HCT116 (cell line): ENCODE results near the gene LCAT. TPM values are rescaled to one million over a fixed set of nuclear protein-coding genes. Genes with fewer than 3 reads are reported as not detected.
A peak's percentile ranks its signal among the peaks of the same experiment; 100 is the strongest.

Source experiments
- ATAC-seq: fragments of 200-7000 bp; cut with Tn5 transposase; 2 replicates; pipeline ENCODE4 v1.9.1; 2020; ENCODE audit warnings: mild to moderate bottlenecking, moderate library complexity
- BruUV-seq: library from RNA; stranded (reverse); fragments of 400-500 nt; replicated peaks from 2 replicates; lab custom pipeline; 2021; lab: Mats Ljungman, UMichigan
- CTCF ChIA-PET: fragments of 300-600 bp; sonication (Branson Sonifier 250); formaldehyde crosslinking; loops from one replicate; lab custom pipeline; 2021; ENCODE audit warnings: antibody characterized with exemption; lab: Charles Lee
- POLR2A ChIA-PET: fragments of 300-600, 350-600 bp; sonication (Branson Sonifier 250); formaldehyde crosslinking; loops from one replicate; lab custom pipeline; 2021; ENCODE audit warnings: antibody characterized with exemption; lab: Charles Lee
- RAD21 ChIA-PET, 2 experiments: fragments of 300-600 bp; sonication (Branson Sonifier 250); formaldehyde crosslinking; loops; one replicate each; lab custom pipeline; 2023; ENCODE audit warnings: low total read pairs in 2 of 2; ENCODE audit not compliant: uncharacterized antibody in 2 of 2, unreplicated experiment in 2 of 2, low non-redundant PET in 1 of 2; lab: Charles Lee
- DNase-seq: peaks from one replicate; pipeline ENCODE4 v3.0.0-alpha.2; 2010; ENCODE audit warnings: low read depth, low spot score
- H2AFZ ChIP-seq: fragments of 200-600 bp; shearing (Covaris generic), sonication (generic); 2 replicates; pipeline ENCODE4 v1.6.1; 2017; ENCODE audit warnings: low read depth, mixed run types, mixed read lengths, antibody characterized with exemption, low read length; ENCODE audit not compliant: poor library complexity, severe bottlenecking
- H3K27ac ChIP-seq: 2 replicates; pipeline ENCODE4 v1.5.1; 2012; ENCODE audit warnings: low read depth, low read length
- H3K27me3 ChIP-seq: fragments of 200-600 bp; sonication (generic); 2 replicates; pipeline ENCODE4 v1.6.1; 2016; ENCODE audit warnings: mixed run types, low read length, mixed read lengths; ENCODE audit not compliant: insufficient read depth
- H3K36me3 ChIP-seq, 2 experiments: fragments of 200-500 bp in 1 of 2; fragments of 200-600 bp in 1 of 2; sonication (Bioruptor generic) in 1 of 2; sonication (generic) in 1 of 2; 2 replicates each; pipeline versions ENCODE4 v1.5.1 to v1.6.1; 2014 to 2016; ENCODE audit warnings: low read length in 2 of 2, inconsistent platforms in 1 of 2, mixed read lengths in 1 of 2, mixed run types in 1 of 2; ENCODE audit not compliant: insufficient read depth in 2 of 2, control insufficient read depth in 1 of 2
- H3K4me1 ChIP-seq, 2 experiments: fragments of 200-600 bp in 1 of 2; sonication (generic) in 1 of 2; 2 replicates each; pipeline versions ENCODE4 v1.5.1 to v1.6.1; 2012 to 2017; ENCODE audit warnings: low read length in 2 of 2, inconsistent platforms in 1 of 2, mild to moderate bottlenecking in 1 of 2, mixed read lengths in 1 of 2, mixed run types in 1 of 2, moderate library complexity in 1 of 2; ENCODE audit not compliant: insufficient read depth in 2 of 2, control insufficient read depth in 1 of 2
- H3K4me2 ChIP-seq: fragments of 200-600 bp; sonication (generic); 2 replicates; pipeline ENCODE4 v1.6.1; 2017; ENCODE audit warnings: mixed run types, low read length, mixed read lengths
- H3K4me3 ChIP-seq, 2 experiments: fragments of 200-600 bp in 1 of 2; sonication (generic) in 1 of 2; replicated peaks in 1 of 2; 2 replicates each; pipeline ENCODE4 v1.5.1; 2011 to 2016; ENCODE audit warnings: low read length in 2 of 2, control low read depth in 1 of 2, low read depth in 1 of 2, mild to moderate bottlenecking in 1 of 2, mixed read lengths in 1 of 2, mixed run types in 1 of 2
- H3K79me2 ChIP-seq: fragments of 200-600 bp; sonication (generic); 2 replicates; pipeline ENCODE4 v1.6.1; 2017; ENCODE audit warnings: mild to moderate bottlenecking, mixed run types, low read length, moderate library complexity, mixed read lengths; ENCODE audit not compliant: insufficient read depth
- H3K9ac ChIP-seq: fragments of 200-600 bp; sonication (generic); 2 replicates; pipeline ENCODE4 v1.6.1; 2016; ENCODE audit warnings: low read length, mixed read lengths
- H3K9me2 ChIP-seq: fragments of 200-600 bp; sonication (generic), shearing (Covaris generic); 2 replicates; pipeline ENCODE4 v1.6.1; 2017; ENCODE audit warnings: mixed run types, mild to moderate bottlenecking, moderate library complexity; ENCODE audit not compliant: insufficient read depth
- H3K9me3 ChIP-seq, 2 experiments: fragments of 200-500 bp in 1 of 2; fragments of 200-600 bp in 1 of 2; sonication (Bioruptor generic) in 1 of 2; sonication (generic) in 1 of 2; 2 replicates each; pipeline ENCODE4 v1.6.1; 2014 to 2017; ENCODE audit warnings: low read length in 2 of 2, mixed read lengths in 2 of 2, inconsistent platforms in 1 of 2, low read depth in 1 of 2, mild to moderate bottlenecking in 1 of 2, mixed run types in 1 of 2, moderate library complexity in 1 of 2; ENCODE audit not compliant: control insufficient read depth in 1 of 2, insufficient read depth in 1 of 2
- H4K20me1 ChIP-seq: fragments of 200-600 bp; sonication (generic), shearing (Covaris generic); 2 replicates; pipeline ENCODE4 v1.6.1; 2017; ENCODE audit warnings: mixed run types, mild to moderate bottlenecking, moderate library complexity; ENCODE audit not compliant: insufficient read depth
- CBX3 ChIP-seq: IDR thresholded peaks from 2 replicates; pipeline ENCODE4 v1.6.1; 2012; ENCODE audit warnings: low read depth
- CEBPB ChIP-seq: IDR thresholded peaks from 2 replicates; pipeline ENCODE4 v1.6.1; 2012; ENCODE audit warnings: low read depth
- EZH2 ChIP-seq: fragments of 200-600 bp; sonication (generic); IDR thresholded peaks from 2 replicates; pipeline ENCODE4 v1.6.1; 2017; ENCODE audit warnings: antibody characterized with exemption, mixed run types
- FOSL1 ChIP-seq: IDR thresholded peaks from 2 replicates; pipeline ENCODE4 v1.6.1; 2012; ENCODE audit warnings: low read depth
- JUND ChIP-seq: IDR thresholded peaks from 2 replicates; pipeline ENCODE4 v1.6.1; 2012
- POLR2AphosphoS5 ChIP-seq: IDR thresholded peaks from 2 replicates; pipeline ENCODE4 v1.6.1; 2011; ENCODE audit warnings: mild to moderate bottlenecking, low read depth, low read length, moderate library complexity
- RAD21 ChIP-seq: IDR thresholded peaks from 2 replicates; pipeline ENCODE4 v1.6.1; 2012; ENCODE audit warnings: low read depth, mild to moderate bottlenecking
- SIN3A ChIP-seq: IDR thresholded peaks from 2 replicates; pipeline ENCODE4 v1.6.1; 2012; ENCODE audit warnings: low read depth
- SRF ChIP-seq: IDR thresholded peaks from 2 replicates; pipeline ENCODE4 v1.6.1; 2012; ENCODE audit warnings: low read depth
- YY1 ChIP-seq: IDR thresholded peaks from 2 replicates; pipeline ENCODE4 v1.6.1; 2011; ENCODE audit warnings: low read length, low read depth, moderate library complexity, mild to moderate bottlenecking; ENCODE audit not compliant: insufficient replicate concordance; ENCODE audit errors: extremely low read depth
- ZFX ChIP-seq: fragments of 450-650 bp; IDR thresholded peaks from 2 replicates; pipeline ENCODE4 v1.6.1; 2017
- ZNF274 ChIP-seq: fragments of 200-500 bp; sonication (Bioruptor generic); IDR thresholded peaks from 2 replicates; pipeline ENCODE4 v1.6.1; 2014; ENCODE audit warnings: mild to moderate bottlenecking, low read depth, low read length, inconsistent platforms
- intact Hi-C: fragments of 100-400 bp; cut with micrococcal nuclease; formaldehyde crosslinking; loops from 2 replicates; pipeline ENCODE4 v1.10.0; 2022
- total RNA-seq: library from RNA; stranded (reverse); gene quantifications from one replicate; pipeline ENCODE4 v1.2.1, GENCODE V29; 2021; ENCODE audit not compliant: unreplicated experiment
- TF ChIP-seq, protein P1 (sequence below): IDR thresholded peaks from 2 replicates; pipeline ENCODE4 v1.6.1; 2011; ENCODE audit warnings: mild to moderate bottlenecking, low read length, moderate library complexity; ENCODE audit not compliant: insufficient replicate concordance; ENCODE audit errors: extremely low read depth

The LCAT gene
- total RNA-seq, 1 experiment from 2014 or later: 17.6 TPM

DNA sequence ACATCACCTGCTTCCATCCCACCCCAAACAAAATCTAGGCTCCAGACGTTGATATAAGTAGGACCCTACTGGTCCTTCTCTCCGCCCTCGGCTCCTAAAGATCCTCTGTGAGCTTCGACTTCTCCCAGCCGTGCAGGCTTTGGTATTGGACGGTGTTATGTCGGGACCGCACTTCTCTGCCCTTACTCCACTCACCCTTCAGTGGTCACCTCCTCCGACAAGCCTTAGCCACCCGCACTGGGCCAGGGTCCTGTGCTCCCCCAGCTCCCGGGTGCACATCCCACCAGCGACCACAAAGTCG is 8.9 kb downstream of the LCAT start (continued):
- TF ChIP-seq, protein P1, sequence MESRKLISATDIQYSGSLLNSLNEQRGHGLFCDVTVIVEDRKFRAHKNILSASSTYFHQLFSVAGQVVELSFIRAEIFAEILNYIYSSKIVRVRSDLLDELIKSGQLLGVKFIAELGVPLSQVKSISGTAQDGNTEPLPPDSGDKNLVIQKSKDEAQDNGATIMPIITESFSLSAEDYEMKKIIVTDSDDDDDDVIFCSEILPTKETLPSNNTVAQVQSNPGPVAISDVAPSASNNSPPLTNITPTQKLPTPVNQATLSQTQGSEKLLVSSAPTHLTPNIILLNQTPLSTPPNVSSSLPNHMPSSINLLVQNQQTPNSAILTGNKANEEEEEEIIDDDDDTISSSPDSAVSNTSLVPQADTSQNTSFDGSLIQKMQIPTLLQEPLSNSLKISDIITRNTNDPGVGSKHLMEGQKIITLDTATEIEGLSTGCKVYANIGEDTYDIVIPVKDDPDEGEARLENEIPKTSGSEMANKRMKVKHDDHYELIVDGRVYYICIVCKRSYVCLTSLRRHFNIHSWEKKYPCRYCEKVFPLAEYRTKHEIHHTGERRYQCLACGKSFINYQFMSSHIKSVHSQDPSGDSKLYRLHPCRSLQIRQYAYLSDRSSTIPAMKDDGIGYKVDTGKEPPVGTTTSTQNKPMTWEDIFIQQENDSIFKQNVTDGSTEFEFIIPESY: no peak
- TF ChIP-seq CEBPB: no peak

DNA sequence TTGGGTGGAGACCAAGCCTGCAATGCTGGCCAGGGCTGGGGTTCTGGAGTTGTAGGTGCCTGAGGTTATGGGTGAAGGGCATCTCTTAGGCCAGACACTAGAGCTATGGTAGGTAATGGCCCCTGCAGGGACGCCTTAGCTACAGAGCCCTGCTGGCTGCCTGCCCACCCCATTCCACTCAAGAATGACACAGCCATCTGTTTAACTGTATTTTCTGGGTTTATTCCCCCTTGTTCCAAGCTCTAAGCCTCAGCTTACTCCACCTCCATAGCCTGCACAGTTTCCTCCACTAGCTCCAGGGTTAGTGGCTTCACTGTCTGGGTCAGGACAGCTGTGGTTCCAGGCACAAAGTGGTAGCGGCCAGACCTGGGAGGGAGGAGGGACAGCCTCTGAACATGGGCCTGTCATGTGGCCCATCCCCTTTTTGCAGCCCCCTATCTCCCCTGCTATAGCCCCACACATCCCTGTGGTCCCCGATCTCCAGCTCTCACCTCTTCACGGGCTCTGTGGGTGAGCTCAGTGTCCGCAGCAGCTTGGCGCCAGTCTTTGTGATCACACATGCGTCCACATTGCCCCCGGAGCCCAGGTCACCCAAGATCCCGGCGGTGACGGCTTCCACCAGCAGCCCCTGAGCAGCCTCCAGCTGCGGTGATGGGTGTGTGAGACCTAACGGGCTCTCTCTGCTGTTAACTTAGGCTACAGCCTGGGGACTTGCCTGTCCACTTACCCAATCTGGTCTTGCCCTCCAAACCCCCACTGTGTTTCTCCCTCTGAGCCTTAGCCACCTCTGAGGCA is 9.4 kb downstream of the LCAT start:
- CTCF ChIA-PET: interaction anchor here (1.4 to 2.7 kb wide), 3 partner anchors 51 to 118 kb away, joined by 3 to 11 read pairs (median 3); no protein-coding TSS in a partner anchor
- Histone ChIP-seq H3K27ac (peak overlapping the region; percentile 62), H3K9me2 (no peaks in the 10 kb centered on the region), H3K79me2 (peaks cover 33% of the 10 kb centered on the region), H3K4me2 (peak overlapping the region; percentile 98), H3K27me3 (no peaks in the 10 kb centered on the region), H3K9me3 (no peaks in the 10 kb centered on the region), H2AFZ (no peak overlapping the region), H3K4me3 (peak overlapping the region; percentile 70 to 82), H3K4me1 (peaks cover 3 to 29% of the 10 kb centered on the region in 2 experiments; a peak in 3 of 4 replicates), H3K36me3 (peaks cover 0 to 8% of the 10 kb centered on the region in 2 experiments; a peak in 1 of 4 replicates), H3K9ac (peak overlapping the region; percentile 85), H4K20me1 (no peaks in the 10 kb centered on the region)
- no peak for DNase-seq
- no peak for ATAC-seq
- intact Hi-C loops: loop anchor here (5.0 to 10.0 kb wide), 2 partner anchors 117 to 410 kb away; partner anchors contain the start of gene RIPOR1
- BruUV-seq: no TSS peak
- POLR2A ChIA-PET: no interaction called here
- TF ChIP-seq CBX3 (no peak), JUND (no peak), POLR2AphosphoS5 (no peak), ZFX (no peak), FOSL1 (no peak), CEBPB (no peak), YY1 (no peak), SRF (no peak), EZH2 (no peak), RAD21 (no peak), ZNF274 (no peak), SIN3A (no peak)
- TF ChIP-seq, protein P1: no peak
- RAD21 ChIA-PET: no interaction called here
